Epithelial cell of esophagus (primary cell): ENCODE measurements around the gene MPL.

Experiments
- DNase-seq: peaks from one replicate; pipeline ENCODE4 v3.0.0; 2010; ENCODE audit warnings: low read depth
- H3K4me3 ChIP-seq: 2 replicates; pipeline ENCODE4 v1.5.1; 2011; ENCODE audit warnings: mild to moderate bottlenecking, low read length, control low read depth
- CTCF ChIP-seq: IDR thresholded peaks from 2 replicates; pipeline ENCODE4 v1.5.1; 2011; ENCODE audit warnings: low read depth, mild to moderate bottlenecking, low read length, control low read depth, inconsistent platforms; ENCODE audit not compliant: insufficient read depth; ENCODE audit errors: missing control alignments

MPL gene

GRCh38 chr1:43316738-43317520 is 20.7 kb upstream of the MPL start:
- no peak overlapping the region for H3K4me3 ChIP-seq
- DNase-seq = no peak
- TF ChIP-seq CTCF = peak; percentile 14

GRCh38 chr1:43317817-43318471 is 19.7 kb upstream of the MPL start:
- no peak for DNase-seq
- no peak for TF ChIP-seq CTCF
- no peak overlapping the region for H3K4me3 ChIP-seq

DNA sequence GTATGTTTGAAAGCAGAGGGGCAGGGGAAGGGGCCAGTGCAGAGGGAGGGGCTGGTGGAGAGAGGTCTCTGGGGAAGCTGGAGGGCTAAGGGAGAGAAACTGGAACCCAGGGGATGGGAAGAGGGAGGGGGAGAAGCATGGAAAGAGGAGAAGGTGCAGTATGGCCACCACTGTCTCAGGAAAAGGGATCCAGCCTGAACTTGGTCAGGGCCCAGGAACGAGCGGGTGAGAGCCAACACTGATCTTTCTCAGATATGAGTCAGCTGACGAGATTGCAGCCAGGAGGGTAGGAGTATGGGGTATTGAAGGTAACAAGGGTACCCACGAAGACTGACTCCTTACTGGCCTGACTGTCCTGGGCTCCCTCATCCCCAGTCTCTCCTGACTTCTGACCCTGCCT is 18.8 kb upstream of the MPL start:
- no peak overlapping the region for H3K4me3 ChIP-seq
- no peak for DNase-seq
- TF ChIP-seq CTCF = no peak

- no peak for DNase-seq
- TF ChIP-seq CTCF = no peak
- H3K4me3 ChIP-seq = no peak overlapping the region
Measured at GRCh38 chr1:43319288-43319687, 18.3 kb upstream of the MPL start.

- TF ChIP-seq CTCF = no peak
- DNase-seq = no peak
- no peak overlapping the region for H3K4me3 ChIP-seq
Measured at GRCh38 chr1:43319766-43320165, 17.9 kb upstream of the MPL start.

GRCh38 chr1:43321331-43321891 is 16.2 kb upstream of the MPL start:
- DNase-seq = no peak
- TF ChIP-seq CTCF = no peak
- H3K4me3 ChIP-seq = no peak overlapping the region
